GM19035 (cell line): ENCODE measurements around the gene TBC1D2.
A peak's percentile ranks its signal among the peaks of the same experiment; 100 is the strongest.
"Not testable (repeated sequence)": the region's sequence is repeated elsewhere in the genome, so short reads cannot be mapped to it uniquely, and the experiment has no call there.

Experiments
- ATAC-seq: cut with Tn5 transposase; IDR thresholded peaks from one replicate; pipeline ENCODE4 v1.9.1; 2021; ENCODE audit not compliant: unreplicated experiment

TBC1D2 gene

GRCh38 chr9:98255578-98256296, at the start of gene TBC1D2:
Gene TBC1D2 (minus strand): TSS chr9:98255649. CDS start chr9:98255541, 108 bp downstream.
- peak; percentile 88 for ATAC-seq

GRCh38 chr9:98304381-98304780, 48.9 kb upstream of the TBC1D2 start:
- ATAC-seq: no peak

- no peak for ATAC-seq
Observed at GRCh38 chr9:98303633-98304125, 48.2 kb upstream of the TBC1D2 start.

GRCh38 chr9:98302938-98303632, 47.6 kb upstream of the TBC1D2 start:
- no peak for ATAC-seq

- no peak for ATAC-seq
Observed at GRCh38 chr9:98302150-98302549, 46.7 kb upstream of the TBC1D2 start.

GRCh38 chr9:98300611-98301010, 45.2 kb upstream of the TBC1D2 start:
- no peak for ATAC-seq

- no peak for ATAC-seq
Observed at GRCh38 chr9:98298476-98298875, 43.0 kb upstream of the TBC1D2 start.

- ATAC-seq: no peak
Observed at GRCh38 chr9:98295824-98296223, 40.4 kb upstream of the TBC1D2 start.

- no peak for ATAC-seq
Observed at GRCh38 chr9:98291820-98292219, 36.4 kb upstream of the TBC1D2 start.

- no peak for ATAC-seq
Observed at GRCh38 chr9:98290411-98290810, 35.0 kb upstream of the TBC1D2 start.

- no peak for ATAC-seq
Observed at GRCh38 chr9:98289614-98290201, 34.3 kb upstream of the TBC1D2 start.

- no peak for ATAC-seq
Observed at GRCh38 chr9:98288881-98289280, 33.4 kb upstream of the TBC1D2 start.

- ATAC-seq: no peak
Observed at GRCh38 chr9:98287384-98287783, 31.9 kb upstream of the TBC1D2 start.

GRCh38 chr9:98285446-98285845, 30.0 kb upstream of the TBC1D2 start:
- no peak for ATAC-seq

GRCh38 chr9:98284754-98285153, 29.3 kb upstream of the TBC1D2 start:
- ATAC-seq: no peak

- ATAC-seq: not testable (repeated sequence)
Observed at GRCh38 chr9:98283143-98283542, 27.7 kb upstream of the TBC1D2 start.

- no peak for ATAC-seq
Observed at GRCh38 chr9:98281281-98281680, 25.8 kb upstream of the TBC1D2 start.

- ATAC-seq: no peak
Observed at GRCh38 chr9:98280574-98280973, 25.1 kb upstream of the TBC1D2 start.

GRCh38 chr9:98280162-98280561, 24.7 kb upstream of the TBC1D2 start:
- ATAC-seq: no peak

GRCh38 chr9:98276907-98277469, 21.5 kb upstream of the TBC1D2 start:
- ATAC-seq: no peak

- ATAC-seq: no peak
Observed at GRCh38 chr9:98275159-98275558, 19.7 kb upstream of the TBC1D2 start.

- no peak for ATAC-seq
Observed at GRCh38 chr9:98272083-98272482, 16.6 kb upstream of the TBC1D2 start.
